GM23248 (cell line): Measurements from ENCODE around the gene LSR.

ENCODE experiments used
- EZH2 ChIP-seq: fragments of 200-600 bp; sonication (generic); IDR thresholded peaks from 2 replicates; pipeline ENCODE4 v1.6.1; 2018; ENCODE audit warnings: antibody characterized with exemption, mild to moderate bottlenecking; ENCODE audit not compliant: insufficient read depth, poor library complexity, severe bottlenecking
- EZH2phosphoT487 ChIP-seq: fragments of 200-600 bp; sonication (generic); IDR thresholded peaks from 2 replicates; pipeline ENCODE4 v1.6.1; 2018; ENCODE audit warnings: antibody characterized with exemption, moderate library complexity, mild to moderate bottlenecking, low read depth; ENCODE audit not compliant: insufficient read depth

DNA sequence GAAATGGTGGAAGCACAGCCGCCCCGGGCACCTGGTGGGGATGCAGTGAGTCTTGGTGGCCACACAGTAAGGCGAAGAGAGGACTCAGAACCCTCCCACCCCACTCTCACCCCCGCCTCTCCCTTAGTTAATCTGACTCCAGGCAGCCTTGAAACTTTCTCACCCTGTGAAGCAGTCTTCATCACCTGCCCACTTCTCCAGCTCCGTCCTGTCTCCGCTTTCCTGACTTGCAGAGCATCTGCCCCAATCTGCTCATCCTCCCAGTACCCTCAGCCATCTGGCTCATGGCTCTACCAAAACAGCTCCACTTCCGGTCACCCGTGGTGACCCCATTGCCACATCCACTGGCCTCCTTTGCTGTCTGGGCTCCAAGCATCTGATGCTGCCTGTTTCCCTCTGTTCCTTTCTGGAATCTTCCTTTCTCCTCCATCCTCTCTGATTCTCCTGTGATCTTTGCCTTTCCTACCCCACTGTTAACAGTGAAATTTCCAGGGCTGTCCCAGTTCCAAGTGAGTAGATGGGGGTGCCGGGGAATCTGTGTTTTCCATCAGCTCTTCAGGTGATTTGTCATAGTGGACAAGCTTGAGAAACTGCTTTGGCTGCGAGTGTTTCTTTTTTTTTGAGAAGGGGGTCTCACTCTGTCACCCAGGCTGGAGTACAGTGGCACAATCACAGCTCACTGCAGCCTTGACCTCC is 24.3 kb downstream of the LSR start:
- TF ChIP-seq EZH2 (no peak), EZH2phosphoT487 (no peak)
